ENCODE measurements around the gene PCBP3.
"Not testable (repeated sequence)": the region's sequence is repeated elsewhere in the genome, so short reads cannot be mapped to it uniquely, and the experiment has no call there.

PCBP3 gene

DNA sequence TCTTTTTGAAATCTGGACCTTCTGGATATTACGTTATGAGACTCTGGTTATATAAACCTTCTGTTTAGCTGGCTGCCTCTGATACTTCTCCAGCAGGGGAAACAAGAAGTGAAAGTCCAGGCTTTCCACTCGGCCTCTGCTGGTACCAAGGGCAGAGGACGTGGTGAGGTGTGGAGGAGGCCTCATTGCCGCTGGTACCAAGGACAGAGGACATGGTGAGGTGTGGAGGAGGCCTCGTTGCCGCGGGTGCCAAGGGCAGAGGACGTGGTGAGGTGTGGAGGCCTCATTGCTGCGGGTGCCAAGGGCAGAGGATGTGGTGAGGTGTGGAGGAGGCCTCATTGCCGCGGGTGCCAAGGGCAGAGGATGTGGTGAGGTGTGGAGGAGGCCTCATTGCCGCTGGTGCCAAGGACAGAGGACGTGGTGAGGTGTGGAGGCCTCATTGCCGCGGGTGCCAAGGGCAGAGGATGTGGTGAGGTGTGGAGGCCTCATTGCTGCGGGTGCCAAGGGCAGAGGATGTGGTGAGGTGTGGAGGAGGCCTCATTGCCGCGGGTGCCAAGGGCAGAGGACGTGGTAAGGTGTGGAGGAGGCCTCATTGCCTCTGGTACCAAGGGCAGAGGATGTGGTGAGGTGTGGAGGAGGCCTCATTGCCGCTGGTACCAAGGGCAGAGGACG is 242.5 kb downstream of the PCBP3 start:
- not testable (repeated sequence) for DNase-seq

DNA sequence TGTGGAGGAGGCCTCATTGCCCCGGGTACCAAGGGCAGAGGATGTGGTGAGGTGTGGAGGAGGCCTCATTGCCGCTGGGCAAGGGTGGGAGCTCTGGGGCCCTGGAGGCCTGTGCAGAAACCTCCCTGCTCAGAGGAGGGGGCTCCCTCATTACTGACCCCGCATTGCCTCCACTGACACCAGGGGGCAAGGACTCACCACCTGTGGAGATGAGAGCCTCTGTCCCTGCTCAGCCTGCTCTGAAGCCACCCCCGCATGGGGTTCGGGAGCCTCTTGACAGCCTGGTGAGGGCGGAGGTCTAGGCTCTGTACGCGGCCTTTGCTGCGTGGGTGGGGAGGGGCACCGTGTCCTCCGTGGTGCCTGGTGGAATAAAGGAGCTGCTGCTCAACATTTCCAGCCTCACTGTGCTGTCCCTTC is 243.1 kb downstream of the PCBP3 start:
- DNase-seq: no peak

DNA sequence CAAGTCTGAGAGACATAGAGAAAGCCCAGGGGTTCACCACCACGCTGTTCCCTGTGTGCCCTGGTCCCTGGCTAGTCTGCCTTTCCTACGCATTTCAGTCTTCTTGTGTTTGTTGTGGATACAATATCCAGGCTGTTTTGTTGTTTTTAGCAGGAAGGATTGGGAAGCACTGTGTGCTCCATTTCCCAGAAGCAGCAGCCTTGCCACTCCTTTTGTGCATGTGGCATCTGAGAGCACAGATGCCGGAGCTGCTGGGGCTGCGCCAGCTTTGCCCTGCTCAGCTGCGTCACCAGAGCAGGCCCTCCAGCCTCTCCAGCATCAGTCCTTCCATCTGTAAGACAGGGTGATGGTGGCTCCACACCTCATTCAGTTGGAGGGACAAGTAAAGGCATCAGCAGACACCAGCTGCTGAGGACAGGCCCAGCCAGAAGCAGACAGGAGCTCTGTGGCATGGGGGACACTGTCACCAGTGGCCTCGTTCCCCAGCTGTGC is 243.6 kb downstream of the PCBP3 start:
- no peak for DNase-seq

DNA sequence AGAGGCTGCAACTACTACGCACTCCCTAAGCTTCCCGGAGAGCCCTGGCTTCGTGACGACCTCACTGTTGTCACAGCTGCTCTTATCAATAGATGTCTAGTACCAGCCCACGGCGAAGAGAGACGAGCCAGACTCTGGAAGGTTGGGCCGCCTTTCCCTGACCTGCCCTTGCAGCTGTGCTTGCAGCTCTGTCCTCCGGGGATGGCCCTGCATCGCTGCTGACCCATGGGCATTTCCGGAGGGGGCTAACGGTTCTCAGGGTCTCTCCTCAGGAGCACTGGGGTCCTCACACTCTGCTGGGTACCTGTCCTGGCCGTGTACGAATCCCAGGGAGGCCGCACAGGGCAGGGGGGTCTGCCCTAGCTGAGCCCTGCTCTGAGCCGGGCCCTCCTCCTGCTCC is 244.3 kb downstream of the PCBP3 start:
- no peak for DNase-seq

DNA sequence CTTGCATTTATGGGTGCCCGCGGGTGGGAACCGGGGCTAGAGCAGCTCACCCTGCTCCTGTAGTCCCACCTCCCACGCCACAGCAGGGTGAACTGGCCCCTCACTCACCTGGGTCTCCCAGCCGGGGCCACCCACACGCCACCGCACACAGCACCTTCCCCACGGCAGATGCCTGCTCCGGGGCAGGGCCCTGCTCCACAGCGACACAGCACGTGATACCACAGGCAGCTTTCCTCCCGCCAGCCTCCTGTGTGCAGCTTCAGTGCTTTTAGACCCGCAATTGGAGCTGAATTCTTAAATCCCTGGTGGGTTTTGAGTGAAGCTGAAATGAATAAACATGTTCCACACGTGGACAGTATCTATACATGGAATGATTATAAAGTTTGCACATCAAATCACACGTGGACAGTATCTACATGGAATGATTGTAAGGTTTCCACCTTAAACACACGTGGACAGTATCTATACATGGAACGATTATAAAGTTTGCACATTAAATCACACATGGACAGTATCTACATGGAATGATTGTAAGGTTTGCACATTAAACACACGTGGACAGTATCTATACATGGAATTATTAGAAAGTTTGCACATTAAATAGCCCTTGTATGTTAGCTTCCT is 245.0 kb downstream of the PCBP3 start:
- DNase-seq: no peak

DNA sequence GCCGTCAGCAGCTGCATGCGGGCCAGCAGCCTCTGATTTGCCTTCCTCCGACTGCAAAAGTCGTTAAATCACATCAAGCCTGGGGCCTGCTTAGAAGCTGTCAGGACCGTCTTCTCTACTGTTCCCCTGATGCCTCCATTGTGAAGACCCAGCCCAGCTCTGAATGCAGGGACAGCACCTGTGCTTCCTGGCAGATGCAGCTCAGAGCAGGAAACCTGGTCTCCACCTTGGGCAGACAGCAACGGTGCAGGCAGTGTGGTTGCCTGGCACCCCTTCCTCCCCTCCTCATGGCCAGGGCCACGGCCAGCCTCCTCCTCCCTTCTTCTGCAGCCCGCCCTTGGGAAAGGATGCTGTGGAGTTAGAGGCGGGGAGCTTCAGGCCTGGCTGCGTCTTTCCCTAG is 245.7 kb downstream of the PCBP3 start:
- no peak for DNase-seq

DNA sequence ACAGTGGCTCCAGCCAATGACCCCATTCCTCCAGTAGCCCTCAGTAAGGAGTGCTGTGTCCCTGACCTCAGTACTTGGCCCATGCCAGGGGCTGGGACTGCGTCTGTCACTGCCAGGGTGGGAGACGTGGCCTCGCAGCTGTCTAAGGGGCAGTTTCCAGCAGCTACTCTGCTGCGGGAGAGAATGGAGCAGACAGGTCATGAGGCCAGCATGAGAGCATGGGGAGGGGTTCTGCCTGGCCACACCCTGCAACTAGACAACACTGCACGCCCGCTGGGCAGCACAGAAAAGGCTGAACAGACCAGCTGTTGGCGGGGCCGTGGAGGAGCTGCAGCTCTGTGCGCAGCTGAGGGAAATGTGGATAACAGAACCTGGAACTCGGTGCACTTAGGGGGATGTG is 246.4 kb downstream of the PCBP3 start:
- DNase-seq: no peak

DNA sequence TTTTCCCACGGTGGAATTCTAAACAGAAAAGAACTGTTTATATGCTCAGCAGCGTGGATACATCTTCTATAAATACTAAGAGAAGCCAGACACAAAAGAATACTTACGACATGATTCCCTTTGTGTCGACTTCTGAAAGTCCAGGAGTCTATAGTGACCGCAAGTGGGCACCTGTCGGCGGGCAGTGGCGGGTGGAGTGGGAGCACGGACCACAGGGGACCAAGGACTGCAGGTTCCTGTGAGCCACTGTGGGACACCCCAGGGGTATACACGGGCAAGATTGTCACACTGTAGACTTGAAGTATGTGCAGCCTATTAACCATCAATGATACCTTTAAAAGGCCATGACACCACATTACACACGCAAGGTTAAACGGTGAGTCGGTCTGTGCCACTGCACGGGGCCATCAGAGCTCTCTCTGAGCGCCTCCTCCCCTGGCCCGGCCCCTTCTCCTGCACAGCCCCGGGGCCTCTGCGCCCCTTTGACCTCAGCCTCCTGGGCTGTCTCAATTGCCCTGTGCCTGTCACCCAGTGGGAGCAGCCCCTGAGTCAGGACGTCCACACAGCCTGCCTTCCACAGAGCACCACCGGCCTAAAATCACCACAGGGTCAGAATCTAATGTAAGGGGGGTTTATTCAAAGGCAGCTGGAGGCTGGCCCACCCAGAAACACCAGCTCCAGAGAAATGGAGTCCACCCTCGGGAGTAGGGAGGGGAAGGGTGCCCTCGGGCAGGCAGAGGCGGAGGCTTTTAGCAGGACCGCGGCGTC is 248.0 kb downstream of the PCBP3 start:
- no peak for DNase-seq

DNA sequence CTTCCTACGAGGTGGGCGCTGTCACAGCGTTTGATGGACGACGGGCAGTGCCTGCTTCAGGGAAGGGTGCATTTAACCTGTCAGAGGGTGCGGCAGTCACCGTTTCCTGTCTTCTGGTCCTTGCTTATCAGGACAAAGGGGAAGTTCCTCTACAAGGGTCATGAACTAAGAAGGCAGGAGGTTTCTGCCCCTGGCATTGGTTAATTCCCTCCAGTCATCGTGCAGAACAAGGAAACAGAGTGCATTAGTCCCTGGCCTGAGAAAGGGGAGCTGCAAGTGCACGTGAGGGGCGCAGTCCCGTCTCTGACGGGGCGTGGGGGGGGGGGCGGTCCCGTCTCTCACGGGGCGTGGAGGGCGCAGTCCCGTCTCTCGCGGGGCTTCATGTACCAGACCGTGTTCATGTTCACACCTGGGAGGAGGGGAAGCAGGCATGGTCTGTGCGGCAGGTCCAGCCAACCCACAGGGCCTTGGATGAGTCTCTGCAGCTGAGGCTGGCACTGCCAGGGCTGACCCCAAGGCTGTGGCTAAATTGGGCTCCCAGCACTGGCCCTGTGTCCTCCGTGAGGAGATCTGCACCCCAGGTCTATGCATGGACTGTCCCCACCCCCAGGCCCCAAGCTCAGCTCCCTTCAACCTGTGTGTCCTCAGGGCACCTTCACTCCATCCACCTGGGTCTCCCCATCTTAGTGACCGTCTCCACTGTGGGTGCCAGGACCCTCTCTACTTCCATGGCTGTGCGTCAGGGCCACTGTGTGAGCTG is 248.8 kb downstream of the PCBP3 start:
- no peak for DNase-seq

DNA sequence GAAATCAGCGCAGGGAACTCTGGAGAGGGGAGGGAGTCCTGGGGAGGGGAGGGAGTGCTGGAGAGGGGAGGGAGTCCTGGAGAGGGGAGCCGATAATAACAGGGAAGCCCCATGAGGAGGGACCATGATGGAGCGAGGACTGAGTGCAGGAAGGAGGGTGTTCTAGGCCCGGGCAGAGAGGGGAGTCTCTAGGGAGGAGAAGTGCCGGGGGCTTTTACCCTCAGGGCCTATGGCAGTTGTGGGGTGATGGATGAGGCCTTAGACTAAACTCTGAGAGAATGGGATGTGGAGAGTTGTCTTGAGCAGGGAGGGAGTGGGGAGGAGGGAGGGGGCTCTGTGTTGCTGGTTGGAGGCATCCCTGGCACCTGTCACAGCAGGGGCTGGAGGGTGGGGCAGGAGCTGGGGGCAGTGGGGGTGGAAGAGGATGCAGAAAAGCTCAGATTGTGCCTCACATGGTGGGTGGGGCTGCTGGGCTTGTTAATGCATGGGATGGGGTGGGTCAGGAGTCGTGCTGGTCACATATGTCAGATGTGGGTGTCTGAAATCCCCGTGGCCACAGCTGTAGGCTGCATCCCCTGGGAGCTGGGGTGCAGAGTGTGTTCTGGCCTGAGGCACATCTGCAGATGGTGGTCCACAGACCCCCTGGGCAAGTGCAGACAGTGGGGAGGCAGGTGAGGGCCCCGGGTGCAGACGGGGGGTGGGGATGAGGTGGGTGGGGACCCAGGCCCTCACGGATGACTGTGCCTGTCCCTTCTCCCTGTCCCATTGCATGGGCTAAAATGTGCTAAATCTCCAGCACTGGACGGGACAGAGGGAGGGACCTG is 249.6 kb downstream of the PCBP3 start:
- DNase-seq: no peak

DNA sequence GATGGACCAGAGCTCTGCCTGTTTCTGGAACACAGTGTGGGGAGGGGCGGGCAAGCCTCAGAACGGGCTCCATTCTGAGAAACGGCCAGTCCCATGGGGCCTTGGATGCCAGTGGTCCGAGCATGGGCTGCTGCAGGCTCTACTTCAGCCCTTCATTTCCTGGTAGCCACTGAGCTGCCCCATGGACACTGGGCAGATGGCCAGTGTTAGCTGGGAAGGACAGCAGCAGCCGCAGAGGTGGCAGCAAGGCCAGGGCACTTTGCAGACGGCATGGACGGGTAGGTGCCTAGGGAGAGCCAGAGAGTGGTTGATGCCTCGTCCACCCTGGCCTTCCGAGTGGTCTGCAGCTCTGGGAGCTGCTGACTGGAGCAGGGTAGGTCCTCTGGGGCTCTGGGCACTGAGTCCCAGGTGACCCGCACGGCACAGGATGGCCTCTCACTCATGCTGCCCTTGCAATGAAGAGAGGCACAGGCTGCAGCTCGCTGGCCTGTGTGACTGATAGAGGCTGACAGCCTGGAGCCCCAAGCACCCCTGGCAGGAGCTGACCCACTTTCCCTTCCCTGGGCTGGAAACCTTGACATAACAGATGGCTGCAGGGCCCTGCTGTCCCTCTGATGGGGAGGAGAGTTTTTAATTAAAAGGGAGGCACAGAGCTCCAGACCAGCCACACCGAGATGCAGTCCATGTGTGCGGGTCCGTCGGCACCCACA is 250.4 kb downstream of the PCBP3 start:
- no peak for DNase-seq

DNA sequence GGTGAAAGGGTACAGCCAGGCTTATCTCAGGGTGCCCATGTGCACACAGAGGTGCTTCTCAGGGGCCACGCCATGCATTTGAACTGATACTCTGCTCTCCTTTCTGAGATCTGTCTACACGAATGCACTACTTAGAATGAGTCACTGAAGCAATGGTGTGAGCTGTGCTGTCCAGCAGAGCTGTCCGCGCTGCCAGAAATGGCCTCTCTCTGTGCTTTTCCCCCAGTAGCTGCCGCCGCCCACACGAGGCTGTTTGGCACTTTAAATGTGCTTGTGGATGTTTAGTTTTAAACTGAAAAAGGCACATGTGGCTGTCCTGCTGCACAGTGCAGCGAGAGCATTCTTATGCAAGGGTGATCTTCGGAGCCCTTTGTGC is 250.9 kb downstream of the PCBP3 start:
- peak; percentile 43 for DNase-seq

DNA sequence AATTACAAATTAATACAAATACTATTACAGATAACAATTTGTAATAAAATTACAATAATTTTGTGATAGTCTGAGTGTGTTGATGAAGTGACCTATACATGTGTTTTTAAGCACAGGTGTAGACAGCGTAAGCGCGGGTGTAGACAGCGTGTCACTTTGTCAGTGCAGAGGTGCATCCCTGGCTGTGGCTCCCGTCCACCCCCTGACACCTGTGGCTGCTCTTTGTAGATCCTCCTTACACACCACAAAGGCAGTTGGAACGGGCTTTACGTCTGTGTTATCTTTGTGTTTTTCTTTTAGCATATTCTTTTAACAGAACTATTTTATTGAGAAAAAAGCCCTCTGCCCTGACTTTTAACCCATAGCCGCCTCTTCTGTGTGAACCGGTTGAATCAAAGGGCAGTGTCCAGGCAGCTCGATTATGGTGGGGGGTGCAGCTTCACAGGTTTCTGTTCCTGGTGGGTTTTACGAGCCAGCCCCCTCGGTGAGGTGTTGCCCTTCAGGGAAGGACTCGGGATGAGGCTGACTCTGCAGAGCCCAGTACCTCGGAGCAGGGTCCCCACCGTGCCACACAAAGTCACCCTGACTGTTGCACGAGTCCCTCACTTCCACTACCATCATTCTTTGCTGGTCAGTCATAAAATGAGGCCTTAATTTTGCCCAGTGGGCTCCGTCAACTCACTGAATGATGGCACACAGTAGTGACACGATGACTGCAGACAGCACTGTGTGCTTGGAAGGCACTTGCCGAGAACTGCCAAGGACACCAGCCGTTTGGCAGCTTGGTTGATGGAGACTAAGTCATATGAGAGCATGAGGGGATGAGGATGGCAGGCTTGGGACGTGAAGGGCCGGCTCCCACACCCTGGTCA is 251.6 kb downstream of the PCBP3 start:
- no peak for DNase-seq

DNA sequence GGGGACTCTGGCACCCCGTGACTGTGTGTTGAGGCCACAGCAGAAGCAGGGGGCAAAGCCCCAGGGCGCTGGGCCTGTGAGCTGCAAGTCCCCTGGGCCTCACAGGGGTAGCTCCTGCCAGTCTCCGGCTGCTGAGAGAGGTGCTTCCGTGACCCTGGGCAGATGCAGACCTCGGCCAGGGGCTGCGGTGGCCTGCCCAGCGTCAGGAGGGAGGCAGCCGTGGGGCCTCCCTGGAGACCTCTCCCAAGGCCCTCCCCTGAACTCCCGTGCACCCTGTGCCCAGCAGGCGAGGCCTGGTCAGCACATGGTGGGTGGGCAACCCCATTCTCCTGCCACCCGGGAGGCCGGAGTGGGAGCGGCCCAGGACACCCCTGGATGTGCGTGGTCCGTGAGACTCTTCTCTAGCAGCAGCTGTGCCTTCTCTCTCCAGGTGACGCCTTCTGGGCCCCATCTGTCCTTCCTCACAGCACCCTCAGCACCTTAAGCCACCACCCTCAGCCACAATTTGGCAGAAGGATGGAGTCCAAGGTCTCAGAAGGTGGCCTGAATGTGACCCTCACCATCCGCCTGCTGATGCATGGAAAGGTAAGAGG is 252.3 kb downstream of the PCBP3 start:
- no peak for DNase-seq

DNA sequence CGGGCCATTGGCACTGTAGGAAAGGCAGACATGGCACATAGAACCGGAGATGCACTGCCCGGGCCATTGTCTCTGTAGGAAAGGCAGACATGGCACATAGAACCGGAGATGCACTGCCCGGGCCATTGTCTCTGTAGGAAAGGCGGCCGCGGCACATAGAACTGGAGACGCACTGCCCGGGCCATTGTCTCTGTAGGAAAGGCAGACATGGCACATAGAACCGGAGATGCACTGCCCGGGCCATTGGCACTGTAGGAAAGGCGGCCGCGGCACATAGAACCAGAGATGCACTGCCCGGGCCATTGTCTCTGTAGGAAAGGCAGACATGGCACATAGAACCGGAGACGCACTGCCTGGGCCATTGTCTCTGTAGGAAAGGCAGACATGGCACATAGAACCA is 252.9 kb downstream of the PCBP3 start:
- DNase-seq: not testable (repeated sequence)

DNA sequence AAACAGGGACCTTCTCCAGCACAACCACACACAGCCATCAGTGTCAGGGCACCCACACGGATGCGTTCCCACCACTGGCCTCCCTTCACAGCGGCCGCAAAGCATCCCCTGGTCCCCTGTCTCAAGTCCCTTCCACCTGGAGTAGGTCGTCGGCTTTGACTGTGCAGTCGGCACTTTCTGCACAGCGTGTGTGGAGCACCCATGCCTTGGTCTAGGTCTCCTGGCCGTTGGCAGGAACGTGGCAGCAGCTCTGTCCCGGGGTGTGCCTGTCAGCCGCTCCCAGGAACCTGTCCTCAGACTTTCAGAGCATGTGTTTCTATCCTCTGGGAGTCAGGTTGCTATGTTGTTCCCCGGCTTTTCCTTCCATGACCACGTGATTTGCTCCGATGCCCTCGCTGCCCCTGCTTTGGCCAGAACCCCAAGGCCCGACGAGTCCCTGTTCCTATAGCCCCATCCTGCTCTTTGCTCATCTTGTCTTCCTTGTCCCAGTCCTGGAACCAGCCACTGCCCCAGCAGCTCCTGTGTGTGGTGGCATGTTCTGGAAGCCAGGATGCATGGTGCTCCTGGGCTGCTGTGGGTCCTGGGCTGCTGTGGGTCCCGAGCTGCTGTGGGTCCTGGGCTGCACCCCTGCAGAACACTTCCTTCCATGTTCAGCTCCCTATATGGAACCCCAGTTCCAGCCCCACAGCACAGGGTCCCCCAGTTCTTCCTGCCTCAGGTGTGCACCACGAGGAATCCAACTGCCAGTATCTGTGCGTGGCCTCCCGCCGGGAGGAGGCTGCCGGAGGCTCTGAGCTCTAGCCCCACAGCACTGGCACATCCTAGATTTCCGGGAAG is 253.9 kb downstream of the PCBP3 start:
- no peak for DNase-seq

DNA sequence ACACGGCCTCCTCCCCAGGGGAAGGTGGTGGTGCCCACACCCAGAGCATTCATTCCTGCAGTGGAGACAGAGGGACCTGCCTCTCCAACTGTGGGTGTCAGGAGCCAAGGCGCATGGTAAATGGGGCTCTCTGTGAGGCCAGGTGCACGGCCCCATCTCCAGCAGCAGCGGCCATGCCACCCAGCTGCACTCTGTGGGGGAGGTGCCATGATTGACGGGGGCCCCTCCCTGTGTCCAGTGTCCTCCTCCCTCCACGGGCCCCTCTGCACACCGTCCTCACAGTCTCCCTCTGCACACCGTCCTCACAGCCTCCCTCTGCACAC is 254.5 kb downstream of the PCBP3 start:
- DNase-seq: no peak

DNA sequence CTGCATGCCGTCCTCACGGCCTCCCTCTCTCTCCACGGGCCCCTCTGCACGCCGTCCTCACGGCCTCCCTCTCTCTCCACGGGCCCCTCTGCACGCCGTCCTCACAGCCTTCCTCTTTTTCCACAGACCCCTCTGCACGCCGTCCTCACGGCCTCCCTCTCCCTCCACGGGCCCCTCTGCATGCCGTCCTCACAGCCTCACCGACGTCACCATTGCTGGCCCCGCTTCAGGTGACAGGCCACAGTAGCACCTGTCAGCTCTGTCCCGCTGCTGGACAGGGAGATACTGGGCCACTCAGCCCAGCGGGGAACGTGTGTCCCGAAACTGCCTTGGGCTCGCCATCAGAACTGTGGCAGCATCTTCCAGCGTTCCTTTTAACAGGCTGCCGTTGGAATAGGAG is 255.3 kb downstream of the PCBP3 start:
- no peak for DNase-seq

DNA sequence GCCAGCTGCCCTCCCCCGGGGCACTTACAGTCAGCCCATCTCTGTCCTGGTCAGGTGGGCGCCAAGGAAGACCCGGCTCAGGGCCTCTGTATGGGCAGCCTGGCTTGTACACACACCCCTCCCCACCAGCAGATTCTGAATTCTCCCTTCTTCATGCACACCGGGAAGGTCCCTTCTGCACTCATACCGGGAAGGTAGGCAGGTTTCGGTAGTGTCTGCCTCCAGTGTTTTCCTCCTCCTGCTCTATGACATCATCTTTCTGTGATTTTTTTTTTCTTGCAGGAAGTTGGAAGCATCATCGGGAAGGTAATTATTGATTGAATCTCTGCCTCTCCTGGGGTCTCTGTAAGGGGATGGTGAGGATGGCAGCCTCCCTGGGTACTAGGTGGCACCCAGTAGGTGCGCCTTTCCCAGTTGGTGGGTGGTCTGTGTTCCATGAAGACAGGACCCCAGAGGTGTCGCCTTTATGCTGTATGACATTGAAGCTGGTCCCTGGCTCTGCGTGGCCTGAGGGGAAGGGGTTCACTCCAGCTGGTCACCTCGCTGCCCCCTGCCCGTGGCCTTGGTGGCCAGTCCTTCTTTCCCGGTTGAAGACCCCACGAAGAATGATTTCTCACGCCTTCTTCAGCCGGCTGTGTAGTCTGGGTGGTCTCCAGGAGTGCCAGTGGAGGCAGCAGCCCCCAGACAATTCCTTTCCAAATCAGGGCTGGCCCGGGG is 255.9 kb downstream of the PCBP3 start:
- no peak for DNase-seq
